Stimulated activated naive CD4-positive, alpha-beta T cell (primary cell): Measurements from ENCODE around the gene SLC18A3.

ENCODE experiments used
- DNase-seq, 6 experiments: peaks; one replicate each; lab custom pipeline; 2025; lab: John Stamatoyannopoulos, UW

The SLC18A3 gene

DNA sequence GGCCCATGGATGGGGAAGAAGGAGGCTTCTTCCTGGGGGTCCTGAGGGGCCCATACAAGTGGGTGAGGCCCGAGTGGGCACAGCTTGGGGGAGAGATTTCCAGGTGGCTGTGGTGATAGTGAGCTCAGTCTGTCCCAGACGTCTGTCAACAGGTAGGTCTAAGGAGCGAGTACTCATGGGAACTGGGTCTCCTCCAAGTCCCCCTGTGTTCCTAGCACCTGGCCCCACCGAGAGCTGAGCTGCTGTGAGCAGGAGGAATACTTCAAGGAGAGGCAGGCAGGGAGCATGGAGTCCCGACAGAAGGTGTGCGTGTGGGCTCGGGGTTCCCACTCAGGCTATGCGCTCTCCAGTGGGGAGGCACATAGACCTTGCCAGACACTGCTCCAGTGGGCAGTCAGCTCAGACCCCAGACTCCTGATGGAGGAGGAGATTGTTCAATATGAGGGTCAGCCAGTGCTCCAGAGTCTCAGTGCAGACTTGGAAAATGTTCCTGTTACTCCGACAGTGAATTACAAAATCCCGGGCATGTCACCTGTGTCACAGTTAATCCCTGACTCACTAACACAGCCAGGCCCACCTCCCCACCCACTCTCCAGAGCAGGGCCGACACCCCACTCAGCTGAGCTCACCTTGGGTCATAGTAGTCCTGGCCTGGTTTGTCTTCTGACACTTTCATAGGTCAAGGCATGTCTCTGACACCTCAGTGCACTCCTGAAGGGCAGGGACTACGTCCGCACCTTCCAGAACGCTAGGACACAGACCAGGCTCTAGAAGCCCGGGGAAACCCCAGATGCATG is 41.1 kb downstream of the SLC18A3 start:
- DNase-seq = no peak

DNA sequence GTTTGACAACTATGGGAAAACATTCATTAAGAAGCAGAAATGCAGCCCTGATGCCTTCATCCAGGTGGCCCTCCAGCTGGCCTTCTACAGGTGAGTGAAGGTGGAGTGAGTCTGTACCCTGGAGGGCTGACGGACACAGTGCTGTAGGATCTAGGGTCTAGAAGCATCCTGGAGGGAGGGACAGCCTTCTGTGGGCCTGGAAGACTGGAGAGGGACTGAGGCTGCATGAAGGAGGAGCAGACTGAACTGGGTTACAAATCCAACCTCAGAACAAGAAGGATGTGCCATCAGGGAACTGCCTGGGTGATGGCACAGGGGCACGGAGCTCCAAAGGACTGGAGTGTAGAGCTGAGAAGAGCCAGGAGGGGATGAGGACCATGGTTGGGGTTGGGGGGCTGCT is 41.8 kb downstream of the SLC18A3 start:
- no peak for DNase-seq

DNA sequence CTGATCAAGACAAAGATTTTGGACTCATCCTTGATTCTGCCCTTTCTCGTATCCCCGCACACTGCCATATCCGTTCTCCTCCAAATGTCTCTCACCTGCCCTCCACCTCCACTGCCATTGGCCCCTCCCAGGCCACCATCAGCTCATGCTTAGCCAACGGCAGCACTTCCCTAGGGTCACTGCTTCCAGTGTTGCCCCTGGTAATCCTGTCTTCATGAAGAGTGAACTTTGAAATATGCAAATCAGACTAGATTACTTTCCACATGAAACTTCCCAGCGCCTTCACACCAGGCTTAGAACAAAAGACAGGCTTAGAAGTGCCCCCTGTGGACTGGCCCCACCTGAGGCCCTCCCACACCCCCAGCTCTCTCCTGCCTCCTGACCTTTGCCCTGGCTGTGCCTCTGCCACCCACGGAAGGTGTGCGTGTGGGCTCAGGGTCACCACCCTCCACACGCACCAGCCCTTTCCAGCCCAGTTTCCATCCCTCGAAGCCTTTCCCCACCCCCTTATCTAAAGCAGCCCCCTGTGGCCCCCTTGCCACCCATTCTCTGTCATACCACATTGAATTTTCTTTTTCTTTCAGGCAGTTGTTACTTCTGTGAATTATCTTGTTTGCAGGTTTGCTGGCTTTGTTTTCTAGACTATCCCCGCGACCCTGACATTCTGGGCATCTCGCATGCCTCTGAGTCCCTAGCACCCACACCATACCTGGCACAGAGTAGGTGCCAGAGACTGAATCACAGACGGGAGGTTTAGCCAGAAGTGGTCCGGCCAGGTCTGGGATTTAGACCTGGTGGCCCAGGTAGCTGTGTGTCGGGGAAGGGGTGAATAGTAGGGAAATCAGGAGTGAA is 42.5 kb downstream of the SLC18A3 start:
- no peak for DNase-seq

DNA sequence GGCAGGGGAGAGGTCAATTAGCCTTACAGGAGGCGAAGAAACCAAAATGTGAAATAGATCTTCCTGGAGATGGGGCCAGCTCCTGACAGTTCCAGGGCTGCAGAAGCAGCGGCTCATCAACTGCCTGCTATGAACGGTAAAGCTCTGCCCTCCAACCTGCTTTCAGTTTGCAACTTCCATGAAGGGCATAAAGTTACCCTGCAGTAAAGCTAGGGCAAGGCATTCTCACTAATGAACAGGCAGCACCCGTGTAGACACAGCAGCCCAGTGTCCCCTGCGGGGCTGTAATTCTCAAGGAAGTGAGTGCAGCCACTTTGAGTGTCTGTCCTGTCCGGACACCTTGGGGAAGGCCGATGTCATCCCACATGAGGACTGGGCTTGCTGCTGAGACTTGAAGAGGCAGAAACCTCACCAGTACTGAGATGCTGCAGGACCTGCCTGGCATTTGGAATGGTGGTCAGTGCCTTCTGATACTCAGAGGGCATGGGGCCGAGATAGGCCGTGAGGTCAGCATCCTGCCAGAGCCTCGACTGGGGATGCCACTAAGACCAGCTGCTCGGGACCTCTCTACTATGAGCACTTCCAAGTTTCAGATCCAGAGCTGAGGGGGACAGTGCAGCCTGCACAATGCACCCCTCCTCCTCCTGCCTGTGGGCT is 43.3 kb downstream of the SLC18A3 start:
- no peak for DNase-seq

DNA sequence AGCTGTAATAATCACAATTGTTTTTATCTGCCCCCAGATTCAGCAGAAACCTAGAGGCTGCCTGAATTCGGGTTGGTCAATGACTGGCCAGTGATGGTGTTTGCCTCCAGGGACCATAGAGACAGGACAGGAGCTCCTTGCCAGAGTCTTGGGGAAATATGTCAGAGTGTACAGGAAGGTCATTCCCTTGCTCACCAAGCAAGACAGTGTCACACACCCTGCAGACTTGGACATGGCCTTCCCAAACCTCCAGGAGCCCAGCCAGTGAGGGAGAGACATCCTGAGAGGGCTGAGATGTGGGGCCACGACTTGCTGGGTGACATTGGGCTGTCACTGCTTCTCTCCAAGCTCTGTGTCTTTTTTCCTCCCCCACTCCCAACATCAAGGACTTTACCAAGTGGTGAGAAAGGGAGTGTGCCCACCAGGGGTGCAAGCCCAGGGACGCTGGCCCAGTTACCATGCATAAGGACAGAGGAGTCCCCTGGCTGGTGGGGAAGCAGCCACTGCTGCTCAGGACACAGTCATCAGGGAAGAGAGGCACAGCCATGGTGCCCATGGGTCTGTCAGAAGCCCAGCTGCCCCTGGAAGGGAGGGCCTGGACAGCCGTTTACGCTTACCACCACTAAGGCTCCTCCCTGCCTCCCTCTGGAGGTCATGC is 44.1 kb downstream of the SLC18A3 start:
- DNase-seq = no peak

DNA sequence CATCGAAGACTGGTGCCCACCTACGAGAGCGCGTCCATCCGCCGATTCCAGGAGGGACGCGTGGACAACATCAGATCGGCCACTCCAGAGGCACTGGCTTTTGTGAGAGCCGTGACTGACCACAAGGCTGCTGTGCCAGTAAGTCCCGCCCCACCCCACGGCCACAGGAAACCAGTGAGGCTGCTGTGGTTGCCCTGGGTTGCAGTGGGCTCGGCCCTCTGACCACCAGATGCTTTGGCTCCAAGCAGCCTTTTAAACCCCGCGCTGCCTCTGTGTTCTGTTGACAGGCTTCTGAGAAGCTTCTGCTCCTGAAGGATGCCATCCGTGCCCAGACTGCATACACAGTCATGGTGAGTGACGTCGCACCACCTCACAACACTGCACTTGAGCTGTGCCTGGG is 45.0 kb downstream of the SLC18A3 start:
- DNase-seq = no peak

DNA sequence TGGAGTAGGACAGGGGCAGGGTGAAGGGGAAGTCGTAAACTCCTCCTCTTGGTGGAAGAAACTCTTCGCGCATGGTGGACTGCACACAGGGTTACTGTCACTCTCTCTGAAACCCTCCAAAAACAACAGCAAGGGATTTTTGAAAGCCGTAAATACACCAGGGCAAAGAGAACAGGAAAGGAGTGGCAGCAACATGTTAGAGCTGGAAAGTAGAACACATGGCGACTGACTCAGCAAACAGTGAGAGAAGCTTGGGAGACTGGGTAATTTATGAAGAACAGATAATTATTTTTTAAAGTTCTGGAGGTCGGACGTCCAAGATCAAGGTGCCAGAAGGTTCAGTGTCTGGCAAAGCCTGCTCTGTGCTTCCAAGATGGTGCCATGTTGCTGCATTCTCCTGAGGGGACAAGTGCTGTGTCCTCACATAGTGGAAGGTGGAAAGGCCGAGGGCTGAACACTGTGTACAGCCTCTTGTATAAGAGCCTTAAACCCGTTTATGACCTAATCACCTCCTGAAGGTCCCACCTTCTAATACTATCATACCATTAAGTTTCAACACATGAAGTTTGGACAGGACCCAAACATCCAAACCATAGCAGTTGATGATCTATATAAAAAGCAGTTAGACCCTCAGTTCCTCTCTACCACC is 46.9 kb downstream of the SLC18A3 start:
- DNase-seq = no peak

DNA sequence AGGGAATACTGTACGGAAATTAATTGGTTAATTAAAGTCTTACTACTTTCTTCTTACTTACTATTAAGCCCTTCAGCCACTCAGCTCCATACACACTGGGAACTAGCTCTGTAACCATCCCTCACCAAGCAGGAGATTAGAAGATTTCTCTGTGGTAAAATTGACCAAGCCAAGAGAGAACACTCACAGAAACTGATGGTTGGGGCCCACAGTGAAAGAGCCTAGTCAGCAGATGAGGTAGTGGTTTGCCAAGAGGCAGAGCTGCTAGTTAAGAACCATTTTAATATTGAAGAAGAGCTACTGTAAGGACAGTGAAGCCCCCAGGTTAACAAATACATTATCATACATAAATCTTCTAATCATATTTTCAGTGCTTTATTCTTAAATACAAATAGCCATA is 47.5 kb downstream of the SLC18A3 start:
- no peak for DNase-seq

DNA sequence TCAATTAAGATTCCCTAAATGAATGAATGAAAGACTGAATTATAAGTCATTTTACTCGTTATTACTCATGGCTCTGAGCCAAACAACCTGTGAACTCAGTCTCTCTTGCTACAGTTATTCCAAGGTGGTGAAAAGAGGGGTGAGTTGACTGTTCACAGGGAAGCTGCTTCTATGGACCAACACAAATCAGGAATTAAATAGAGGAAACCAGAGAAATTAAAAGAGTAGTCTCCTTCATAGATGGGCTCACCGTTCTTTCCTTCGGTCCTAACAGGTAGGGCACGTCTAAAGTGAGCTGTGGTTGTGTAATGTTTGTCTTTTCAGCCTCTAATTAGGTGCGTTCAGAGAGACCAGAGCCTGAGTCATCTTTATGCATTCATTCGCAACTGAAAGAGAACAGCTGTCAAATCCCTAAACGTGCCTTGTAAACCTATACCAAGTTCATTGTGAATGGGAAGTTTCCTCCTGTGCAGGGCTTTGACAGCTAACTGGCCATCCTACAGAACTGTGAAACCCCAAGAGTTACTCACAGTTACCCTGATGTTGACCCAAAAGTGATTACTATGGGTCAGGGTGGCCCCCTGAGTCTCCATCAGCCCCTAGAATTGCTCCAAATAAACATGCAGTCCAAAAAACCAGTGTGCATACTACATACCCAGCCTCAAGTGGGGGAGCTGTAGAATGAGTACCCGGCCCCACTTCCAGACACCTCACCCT is 51.2 kb downstream of the SLC18A3 start:
- DNase-seq = no peak
